Myometrial cell (primary cell): ENCODE results near the gene JMJD4. TPM values are rescaled to one million over a fixed set of nuclear protein-coding genes. Genes with fewer than 3 reads are reported as not detected.

Experiments used
- total RNA-seq: library from RNA; depleted of rRNA; stranded (reverse); fragments of >200 nt; gene quantifications from 2 replicates; pipeline ENCODE4 v1.2.3, GENCODE V29; 2015

The JMJD4 gene, protein sequence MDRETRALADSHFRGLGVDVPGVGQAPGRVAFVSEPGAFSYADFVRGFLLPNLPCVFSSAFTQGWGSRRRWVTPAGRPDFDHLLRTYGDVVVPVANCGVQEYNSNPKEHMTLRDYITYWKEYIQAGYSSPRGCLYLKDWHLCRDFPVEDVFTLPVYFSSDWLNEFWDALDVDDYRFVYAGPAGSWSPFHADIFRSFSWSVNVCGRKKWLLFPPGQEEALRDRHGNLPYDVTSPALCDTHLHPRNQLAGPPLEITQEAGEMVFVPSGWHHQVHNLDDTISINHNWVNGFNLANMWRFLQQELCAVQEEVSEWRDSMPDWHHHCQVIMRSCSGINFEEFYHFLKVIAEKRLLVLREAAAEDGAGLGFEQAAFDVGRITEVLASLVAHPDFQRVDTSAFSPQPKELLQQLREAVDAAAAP
- 24.3 and 32.3 TPM in 2 replicates for total RNA-seq

DNA sequence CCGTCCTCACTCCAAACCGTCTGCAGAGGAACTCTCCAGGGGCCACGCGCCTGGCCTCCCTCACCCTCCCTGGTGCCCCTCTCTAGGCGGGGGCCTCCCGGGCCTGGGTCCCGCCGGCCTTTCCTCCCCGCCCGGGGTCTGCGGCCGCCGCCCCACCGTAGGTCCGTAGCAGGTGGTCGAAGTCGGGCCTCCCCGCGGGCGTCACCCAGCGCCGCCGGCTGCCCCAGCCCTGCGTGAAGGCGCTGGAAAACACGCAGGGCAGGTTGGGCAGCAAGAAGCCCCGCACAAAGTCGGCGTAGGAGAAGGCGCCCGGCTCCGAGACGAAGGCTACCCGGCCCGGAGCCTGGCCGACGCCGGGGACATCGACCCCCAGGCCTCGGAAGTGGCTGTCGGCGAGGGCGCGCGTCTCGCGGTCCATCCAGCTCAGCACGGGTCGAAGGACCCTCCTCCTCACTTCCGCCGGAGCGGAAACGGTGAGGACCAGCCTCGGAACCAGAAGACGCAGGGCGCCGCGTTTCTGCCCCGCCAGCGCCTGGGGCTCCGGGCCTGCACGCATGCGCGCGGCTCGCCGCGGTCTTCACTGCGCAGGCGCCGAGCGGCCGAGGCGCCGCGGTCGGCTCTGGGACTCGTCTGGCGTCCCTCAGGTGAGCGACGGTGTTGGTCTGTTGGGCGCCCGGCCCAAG lies at the start of gene JMJD4, which contains the start of gene SNAP47:
JMJD4 (minus strand) TSS at position 447 of the 683 bp plus-strand sequence; CDS start at position 418, 29 bp downstream.
SNAP47 (plus strand) TSS at position 580 of the 683 bp plus-strand sequence. CDS start 12,302 bp downstream, outside the sequence.

Other genes starting within 250 kb of the JMJD4 start
- 1.6 and 2.6 TPM in 2 replicates for gene ZNF678, start 171.7 kb downstream of the JMJD4 start, total RNA-seq
- 42.1 and 45.9 TPM in 2 replicates for gene SNAP47, start 133 bp upstream of the JMJD4 start, total RNA-seq
- not detected in 2 replicates for gene PRSS38, start 80.4 kb upstream of the JMJD4 start, total RNA-seq
- under 0.01 and 0.29 TPM in 2 replicates for gene WNT9A, start 212.6 kb upstream of the JMJD4 start, total RNA-seq